ENCODE data around the gene TSTD1.
"Not testable (repeated sequence)": the region's sequence is repeated elsewhere in the genome, so short reads cannot be mapped to it uniquely, and the experiment has no call there.

The TSTD1 gene

DNA sequence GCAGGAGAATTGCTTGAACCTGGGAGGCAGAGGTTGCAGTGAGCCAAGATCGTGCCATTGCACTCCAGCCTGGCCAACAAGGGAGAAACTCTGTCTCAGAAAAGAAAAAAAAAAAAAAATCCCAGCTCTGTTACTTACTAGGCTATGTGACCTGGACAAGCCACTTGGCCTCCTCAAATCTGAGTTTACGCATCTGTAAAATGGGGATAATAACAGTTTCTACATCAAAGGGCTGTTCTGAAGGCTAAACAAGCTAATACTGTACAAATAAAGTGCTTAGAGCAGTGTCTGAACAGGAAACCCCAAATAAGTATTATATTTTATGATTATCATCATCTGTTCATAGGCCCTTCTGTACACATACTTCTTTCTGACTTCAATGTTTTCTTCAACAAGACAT, 31.4 kb downstream of the TSTD1 start:
- no peak for DNase-seq (ENCODE audit: low read depth)

- no peak for DNase-seq (ENCODE audit: low read depth)
Measured at GRCh38 chr1:161006563-161006962, 32.2 kb downstream of the TSTD1 start.

GRCh38 chr1:161001525-161001924, 37.2 kb downstream of the TSTD1 start:
- no peak for DNase-seq (ENCODE audit: low read depth)

DNA sequence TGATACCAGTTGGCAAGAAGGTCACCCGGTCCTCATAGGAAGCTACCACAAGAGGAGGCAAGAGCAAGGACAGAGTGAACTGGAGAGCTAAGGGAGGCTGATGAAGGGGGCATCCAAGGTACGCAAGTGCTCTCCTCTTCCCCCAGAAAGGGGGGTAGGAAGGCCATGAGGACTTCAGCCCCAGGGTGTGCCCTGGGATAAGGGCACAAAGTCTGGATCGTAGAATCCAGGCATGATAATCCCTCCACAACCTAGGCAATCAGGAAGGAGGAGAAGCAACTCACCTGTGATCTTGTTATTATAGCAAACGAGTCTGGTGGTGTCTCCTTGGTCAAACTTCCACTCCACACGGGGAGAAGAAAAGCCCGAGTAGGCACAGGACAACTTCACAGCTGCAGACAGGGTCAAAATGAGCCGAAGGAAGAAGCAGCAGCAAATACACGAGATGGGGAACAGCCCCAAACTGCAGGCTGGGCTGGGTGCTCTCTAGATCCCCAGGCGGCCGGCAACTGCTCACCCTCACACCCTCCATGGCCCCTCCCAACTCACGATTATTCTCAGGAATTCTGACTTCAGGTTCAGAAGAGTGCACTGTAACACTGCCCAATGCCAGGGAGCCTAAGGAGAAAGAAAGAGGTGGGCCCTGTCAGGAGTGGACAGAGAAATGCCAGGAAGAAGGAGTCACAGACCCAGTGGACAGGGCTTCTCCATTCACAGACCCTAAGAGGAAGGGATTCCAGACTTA, 37.9 kb downstream of the TSTD1 start:
- DNase-seq (ENCODE audit: low read depth): no peak

DNA sequence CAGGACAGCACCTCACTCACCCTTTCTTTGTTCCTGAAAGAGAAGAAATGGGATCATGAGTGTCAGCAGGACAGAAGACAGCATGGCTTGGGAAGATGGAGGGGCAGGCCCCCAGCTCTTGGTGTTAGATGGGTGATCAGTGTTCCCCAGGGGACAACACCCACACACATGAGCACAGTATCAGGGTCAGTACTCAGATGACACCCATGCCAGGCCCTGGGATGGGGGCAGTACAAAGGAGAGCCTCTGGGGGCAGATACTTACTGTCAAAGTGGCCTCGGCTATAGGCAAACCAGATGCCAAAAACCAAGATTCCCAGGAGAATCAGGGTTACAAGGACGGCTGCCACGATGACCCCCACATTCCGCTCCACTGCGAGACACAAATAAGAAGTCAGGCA, 39.4 kb downstream of the TSTD1 start:
- DNase-seq (ENCODE audit: low read depth): no peak

- peak; percentile 52 for DNase-seq (ENCODE audit: low read depth)
Measured at GRCh38 chr1:160997323-160998038, 41.3 kb downstream of the TSTD1 start.

- DNase-seq (ENCODE audit: low read depth): no peak
Measured at GRCh38 chr1:160996178-160996577, 42.6 kb downstream of the TSTD1 start.

GRCh38 chr1:160993544-160994193, 45.1 kb downstream of the TSTD1 start:
- DNase-seq (ENCODE audit: low read depth): no peak

- DNase-seq (ENCODE audit: low read depth): not testable (repeated sequence)
Measured at GRCh38 chr1:160992036-160992435, 46.7 kb downstream of the TSTD1 start.
